HG03139 (cell line): ENCODE data around the gene MARCHF5.
"Not testable (repeated sequence)": the region's sequence is repeated elsewhere in the genome, so short reads cannot be mapped to it uniquely, and the experiment has no call there.

ENCODE experiments used
- ATAC-seq: cut with Tn5 transposase; IDR thresholded peaks from one replicate; pipeline ENCODE4 v1.9.1; 2021; ENCODE audit not compliant: unreplicated experiment

Gene MARCHF5

DNA sequence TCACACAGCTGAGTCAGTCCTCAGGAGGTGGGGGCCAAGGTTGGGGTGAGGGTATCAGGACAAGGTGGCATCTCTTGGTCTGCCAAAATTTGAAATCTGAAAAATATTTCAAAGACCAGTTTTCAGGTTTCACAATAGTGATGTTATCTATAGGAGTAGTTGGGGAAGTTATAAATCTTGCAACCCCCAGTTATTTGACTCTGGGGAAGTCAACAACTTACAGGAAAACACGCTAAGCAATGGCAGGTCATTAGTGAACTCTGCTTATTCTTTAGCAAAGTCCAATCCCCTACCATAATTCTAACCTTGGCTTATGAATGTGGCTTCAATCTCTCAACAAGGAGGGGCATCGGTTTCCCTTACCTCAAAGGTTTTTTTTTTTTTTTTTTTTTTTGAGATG, 94.9 kb downstream of the MARCHF5 start:
- ATAC-seq: no peak

GRCh38 chr10:92387289-92387940, 96.4 kb downstream of the MARCHF5 start:
- no peak for ATAC-seq

GRCh38 chr10:92393173-92393572, 102.2 kb downstream of the MARCHF5 start:
- ATAC-seq: not testable (repeated sequence)

DNA sequence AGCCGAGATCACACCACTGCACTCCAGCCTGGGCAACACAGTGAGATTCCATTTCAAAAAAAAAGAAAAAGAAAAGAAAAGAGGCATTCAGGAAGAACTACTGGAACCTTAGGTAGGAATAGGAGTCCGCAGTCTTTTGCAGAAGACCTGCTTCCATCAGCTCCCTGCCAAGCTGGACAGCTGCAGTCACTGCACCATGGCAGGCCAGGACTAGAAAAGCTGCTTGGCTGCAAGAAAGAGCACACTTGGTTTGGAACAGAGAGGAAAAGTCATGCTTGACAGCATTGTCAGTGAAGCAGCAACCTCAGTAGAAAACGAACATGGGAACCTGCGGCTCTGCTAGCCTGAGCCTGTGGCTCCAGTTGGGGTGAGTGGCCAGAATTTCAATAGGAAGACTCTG, 104.3 kb downstream of the MARCHF5 start:
- no peak for ATAC-seq

DNA sequence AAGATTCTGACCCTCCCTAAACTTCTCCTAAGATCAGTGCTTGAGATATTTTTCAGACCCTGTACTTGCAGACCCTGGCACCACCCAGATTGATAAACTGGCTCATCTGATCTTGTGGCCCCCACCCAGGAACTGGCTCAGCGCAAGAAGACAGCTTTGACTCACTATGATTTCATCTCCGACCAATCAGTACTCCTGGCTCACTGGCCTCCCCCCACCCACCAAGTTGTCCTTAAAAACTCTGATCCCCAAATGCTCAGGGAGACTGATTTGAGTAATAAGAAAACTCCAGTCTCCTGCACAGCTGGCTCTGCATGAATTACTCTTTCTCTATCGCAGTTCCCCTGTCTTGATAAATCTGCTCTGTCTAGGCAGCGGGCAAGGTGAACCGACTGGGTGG, 111.3 kb downstream of the MARCHF5 start:
- not testable (repeated sequence) for ATAC-seq
